ENCODE measurements around the gene LRFN4.

- TF ChIP-seq, protein P1, sequence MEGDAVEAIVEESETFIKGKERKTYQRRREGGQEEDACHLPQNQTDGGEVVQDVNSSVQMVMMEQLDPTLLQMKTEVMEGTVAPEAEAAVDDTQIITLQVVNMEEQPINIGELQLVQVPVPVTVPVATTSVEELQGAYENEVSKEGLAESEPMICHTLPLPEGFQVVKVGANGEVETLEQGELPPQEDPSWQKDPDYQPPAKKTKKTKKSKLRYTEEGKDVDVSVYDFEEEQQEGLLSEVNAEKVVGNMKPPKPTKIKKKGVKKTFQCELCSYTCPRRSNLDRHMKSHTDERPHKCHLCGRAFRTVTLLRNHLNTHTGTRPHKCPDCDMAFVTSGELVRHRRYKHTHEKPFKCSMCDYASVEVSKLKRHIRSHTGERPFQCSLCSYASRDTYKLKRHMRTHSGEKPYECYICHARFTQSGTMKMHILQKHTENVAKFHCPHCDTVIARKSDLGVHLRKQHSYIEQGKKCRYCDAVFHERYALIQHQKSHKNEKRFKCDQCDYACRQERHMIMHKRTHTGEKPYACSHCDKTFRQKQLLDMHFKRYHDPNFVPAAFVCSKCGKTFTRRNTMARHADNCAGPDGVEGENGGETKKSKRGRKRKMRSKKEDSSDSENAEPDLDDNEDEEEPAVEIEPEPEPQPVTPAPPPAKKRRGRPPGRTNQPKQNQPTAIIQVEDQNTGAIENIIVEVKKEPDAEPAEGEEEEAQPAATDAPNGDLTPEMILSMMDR (IDR thresholded peaks at IDR 0.05; ENCODE audit: extremely low read depth in 1 of 2, insufficient read depth in 1 of 2, low read depth in 1 of 2, low read length in 2 of 2), result no peak
- TF ChIP-seq POLR2A (IDR thresholded peaks at IDR 0.05; ENCODE audit: low read depth, low read length) (no peak), POLR2AphosphoS5 (IDR thresholded peaks at IDR 0.05; ENCODE audit: insufficient read depth, low read depth, low read length) (no peak)
Measured at GRCh38 chr11:66814678-66815077, 42.2 kb upstream of the LRFN4 start.
